Activated CD4-positive, alpha-beta T cell treated with anti-CD3 and anti-CD28 coated beads, Interleukin-2, amount 50 U/mL, for 24 hours (primary cell): ENCODE measurements around the gene EWSR1.
"Not testable (repeated sequence)": the region's sequence is repeated elsewhere in the genome, so short reads cannot be mapped to it uniquely, and the experiment has no call there.

Experiments
- DNase-seq, 2 donors: peaks; one replicate each; pipeline ENCODE4 v3.0.0-alpha.2; 2020; ENCODE audit warnings: low read depth in 1 of 2, low spot score in 1 of 2

The EWSR1 gene

GRCh38 chr22:29334696-29335344 lies 66.8 kb downstream of the EWSR1 start:
- DNase-seq, result no peak

GRCh38 chr22:29335656-29336055 lies 67.6 kb downstream of the EWSR1 start:
- no peak for DNase-seq

GRCh38 chr22:29336751-29337490 lies 68.9 kb downstream of the EWSR1 start:
- DNase-seq, result no peak

GRCh38 chr22:29337631-29338284 lies 69.7 kb downstream of the EWSR1 start:
- DNase-seq, result no peak

GRCh38 chr22:29338398-29338797 lies 70.3 kb downstream of the EWSR1 start:
- no peak for DNase-seq

DNA sequence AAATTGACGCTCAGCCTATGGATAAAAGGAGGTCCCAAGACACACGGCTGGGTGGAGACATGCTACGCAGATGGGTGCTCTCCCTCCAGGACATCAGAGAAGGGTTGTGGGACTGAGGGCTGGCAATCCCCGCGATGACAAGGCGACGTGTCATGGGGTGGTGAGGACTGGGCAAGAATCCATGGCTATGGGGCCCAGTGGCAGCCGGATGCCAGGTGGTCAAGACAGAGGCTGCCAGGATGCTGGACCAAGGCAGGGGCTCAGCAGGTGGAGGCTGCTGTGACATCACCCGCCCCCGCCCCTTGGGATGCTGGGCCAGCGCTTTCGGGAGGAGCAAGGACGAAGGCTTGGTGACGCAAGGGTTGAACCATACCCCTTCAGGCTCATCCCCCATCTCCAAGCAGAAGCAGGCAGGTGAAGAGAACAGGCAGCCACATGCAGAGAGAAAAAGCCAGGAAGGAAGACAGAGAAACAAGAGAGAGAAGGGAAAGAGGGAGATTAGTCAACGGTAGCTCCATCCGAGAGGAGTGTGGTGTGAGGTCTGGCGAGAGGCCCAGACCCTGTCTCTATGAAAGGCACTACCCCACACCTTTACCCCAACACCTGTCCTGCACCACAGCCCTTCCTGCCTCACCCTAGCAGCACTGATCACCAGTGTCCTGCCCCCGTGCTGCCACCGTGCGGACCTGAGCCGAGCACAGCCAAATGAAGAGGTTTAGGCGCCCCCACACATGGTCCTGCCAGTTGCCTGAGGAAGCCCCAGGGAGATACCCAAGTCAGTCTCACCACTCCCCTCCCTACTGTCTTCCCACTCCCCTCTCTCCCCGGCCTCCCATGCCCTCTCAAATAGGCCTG lies 71.5 kb downstream of the EWSR1 start:
- DNase-seq, result no peak

- no peak for DNase-seq
These were observed 72.5 kb downstream of the EWSR1 start for GRCh38 chr22:29340566-29340965.

- DNase-seq, result no peak
These were observed 73.2 kb downstream of the EWSR1 start for GRCh38 chr22:29341056-29341848.

DNA sequence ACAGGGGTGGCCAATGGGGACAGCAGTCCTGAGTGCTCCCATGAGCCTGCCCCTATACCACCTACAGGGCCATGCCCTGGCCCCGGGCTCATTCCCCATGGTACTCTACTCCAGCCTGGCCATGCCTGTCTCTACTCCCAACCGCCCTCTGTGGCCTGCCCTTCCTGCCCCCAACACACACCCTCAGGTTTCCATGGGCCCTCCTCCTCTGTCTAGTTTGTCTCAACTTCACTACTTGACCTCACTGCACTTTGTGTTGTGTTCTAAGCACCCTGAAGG lies 73.7 kb downstream of the EWSR1 start:
- no peak for DNase-seq

GRCh38 chr22:29342177-29342576 lies 74.1 kb downstream of the EWSR1 start:
- no peak for DNase-seq

DNA sequence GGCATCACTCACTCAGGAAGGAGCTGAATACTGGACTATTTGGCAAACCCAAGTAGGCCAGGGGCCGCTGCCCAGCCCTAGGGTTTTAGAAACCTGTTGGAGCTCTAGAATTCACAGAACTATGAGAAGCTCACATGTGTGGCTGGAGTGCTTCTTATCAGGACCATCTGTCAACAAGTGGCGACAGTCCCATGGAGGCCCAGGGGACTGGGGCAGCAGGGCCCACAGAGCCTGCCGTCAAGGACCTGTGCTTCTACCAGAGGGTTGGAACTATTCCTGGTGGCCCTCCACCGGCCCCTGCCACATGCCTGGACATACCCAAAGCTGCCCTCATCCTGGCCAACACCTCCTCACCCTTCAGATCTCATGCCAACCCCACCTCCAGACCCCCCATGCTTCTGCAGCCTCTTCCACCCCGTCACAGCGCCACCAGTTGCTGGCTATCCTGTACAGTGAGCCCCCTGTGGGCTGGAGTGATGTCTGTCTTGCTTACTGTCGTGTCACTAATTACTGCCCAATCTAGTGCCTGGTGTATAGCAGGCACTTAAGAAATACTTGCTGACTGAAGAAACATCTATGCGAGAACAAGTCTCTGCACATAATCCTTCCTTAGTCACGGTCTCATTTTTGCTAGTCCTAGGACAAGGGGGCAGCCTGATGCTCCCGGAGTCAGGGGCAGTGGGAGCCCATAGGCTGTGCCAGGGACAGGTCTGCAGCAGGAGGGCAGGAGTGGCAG lies 74.7 kb downstream of the EWSR1 start:
- no peak for DNase-seq

DNA sequence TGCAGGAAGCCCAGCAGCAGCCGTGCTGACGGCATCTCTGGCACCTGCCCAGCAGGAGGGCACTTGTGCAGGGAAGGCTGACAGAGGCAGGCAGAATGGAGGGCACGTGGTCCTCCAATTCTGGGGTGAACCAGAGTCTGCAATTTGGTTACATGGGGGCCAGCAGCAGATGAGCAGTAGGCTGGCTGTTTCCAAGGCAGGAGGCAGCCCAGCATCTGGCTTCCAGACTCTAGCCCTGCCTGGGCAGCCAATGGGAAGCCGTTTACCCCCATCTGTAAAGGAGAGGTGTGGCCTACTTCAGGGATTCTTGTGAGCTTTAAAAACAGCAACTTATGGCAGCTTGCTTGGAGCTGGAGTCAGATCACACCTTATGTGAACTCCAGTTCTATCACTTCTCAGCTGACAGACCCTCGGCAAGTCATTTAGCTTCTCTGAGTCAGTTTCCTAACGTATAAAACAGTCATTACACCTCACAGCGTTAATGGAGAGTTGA lies 75.3 kb downstream of the EWSR1 start:
- DNase-seq, result no peak

DNA sequence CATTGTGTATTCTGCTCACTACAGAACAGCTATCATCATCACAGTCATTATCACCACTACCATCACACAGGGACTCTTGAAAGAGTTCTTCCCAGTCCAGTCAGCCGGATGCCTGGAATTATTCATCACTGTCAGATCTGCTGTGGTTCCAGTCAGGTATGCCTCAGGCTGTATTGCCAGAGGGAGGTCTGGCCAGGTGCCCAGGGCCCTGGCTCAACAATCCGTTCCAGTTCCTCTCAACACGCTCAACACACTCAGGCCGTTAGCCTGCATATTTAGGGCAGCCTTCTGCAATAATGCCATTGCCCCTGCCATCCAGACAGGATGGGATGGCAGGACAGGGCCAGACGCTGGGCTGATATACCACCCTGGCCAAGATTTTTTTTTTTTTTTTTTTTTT lies 76.1 kb downstream of the EWSR1 start:
- no peak for DNase-seq

DNA sequence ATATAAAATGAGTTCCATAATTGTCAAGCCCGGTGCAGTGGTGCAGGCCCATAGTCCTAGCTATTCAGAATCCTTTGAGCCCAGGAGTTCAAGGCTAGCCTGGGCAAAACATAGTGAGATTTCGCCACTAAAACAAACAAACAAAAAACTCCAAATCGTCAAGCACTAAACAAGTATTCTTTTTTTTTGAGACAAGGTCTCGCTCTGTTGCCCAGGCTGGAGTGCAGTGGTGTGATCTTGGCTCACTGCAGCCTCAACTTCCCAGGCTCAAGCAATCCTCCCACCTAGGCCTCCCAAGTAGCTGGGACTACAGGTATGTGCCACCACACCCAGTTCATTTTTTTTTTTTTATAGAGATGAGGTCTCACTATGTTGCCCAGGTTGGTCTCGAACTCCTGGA lies 76.8 kb downstream of the EWSR1 start:
- DNase-seq, result not testable (repeated sequence)

- no peak for DNase-seq
These were observed 77.9 kb downstream of the EWSR1 start for GRCh38 chr22:29345932-29346331.

DNA sequence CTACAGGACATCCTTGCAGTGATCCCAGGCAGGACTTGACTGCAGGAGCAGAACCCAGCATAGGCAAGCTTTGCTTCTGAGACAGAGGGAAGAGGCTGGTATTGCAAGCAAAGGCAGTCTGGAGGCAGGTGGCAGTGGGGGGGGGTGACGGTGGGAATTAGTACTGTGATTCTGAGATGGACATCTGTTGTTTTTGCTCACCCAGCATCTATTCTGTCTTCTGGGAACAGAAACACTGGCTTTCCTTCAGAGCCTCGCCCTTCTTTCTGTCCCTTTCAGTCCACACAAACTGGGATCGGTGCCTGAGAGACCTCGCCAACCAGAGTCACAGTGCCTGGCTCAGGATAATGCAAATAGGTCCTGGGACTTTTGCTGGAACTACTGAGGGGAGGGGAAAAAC lies 78.6 kb downstream of the EWSR1 start:
- no peak for DNase-seq

GRCh38 chr22:29348041-29348440 lies 80.0 kb downstream of the EWSR1 start:
- DNase-seq, result no peak

GRCh38 chr22:29348956-29349355 lies 80.9 kb downstream of the EWSR1 start:
- no peak for DNase-seq
